Kidney epithelial cell (primary cell): ENCODE results near the gene MAPRE3. TPM values are rescaled to one million over a fixed set of nuclear protein-coding genes. Genes with fewer than 3 reads are reported as not detected.

Experiments used
- DNase-seq: peaks from one replicate; pipeline ENCODE4 v3.0.0-alpha.2; 2010; ENCODE audit warnings: low read depth
- H3K27me3 ChIP-seq: 2 replicates; pipeline ENCODE4 v1.6.0; 2011; ENCODE audit warnings: low read length; ENCODE audit not compliant: control insufficient read depth, insufficient read depth
- H3K36me3 ChIP-seq: 2 replicates; pipeline ENCODE4 v1.5.1; 2011; ENCODE audit warnings: low read length; ENCODE audit not compliant: control insufficient read depth, insufficient read depth
- H3K4me3 ChIP-seq: 2 replicates; pipeline ENCODE4 v1.5.1; 2011; ENCODE audit warnings: low read depth, mild to moderate bottlenecking, control low read depth, low read length
- total RNA-seq: library from RNA; depleted of rRNA; stranded (reverse); fragments of >200 nt; gene quantifications from 2 replicates; pipeline ENCODE4 v1.2.3, GENCODE V29; 2015
- TF ChIP-seq, protein P1 (sequence below): IDR thresholded peaks from 2 replicates; pipeline ENCODE4 v1.5.1; 2011; ENCODE audit warnings: mild to moderate bottlenecking, moderate library complexity, low read length, control low read depth, inconsistent platforms; ENCODE audit not compliant: insufficient read depth, poor library complexity, severe bottlenecking

The MAPRE3 gene
- total RNA-seq, 1 donor from 2014 or later = 4.6 TPM

DNA sequence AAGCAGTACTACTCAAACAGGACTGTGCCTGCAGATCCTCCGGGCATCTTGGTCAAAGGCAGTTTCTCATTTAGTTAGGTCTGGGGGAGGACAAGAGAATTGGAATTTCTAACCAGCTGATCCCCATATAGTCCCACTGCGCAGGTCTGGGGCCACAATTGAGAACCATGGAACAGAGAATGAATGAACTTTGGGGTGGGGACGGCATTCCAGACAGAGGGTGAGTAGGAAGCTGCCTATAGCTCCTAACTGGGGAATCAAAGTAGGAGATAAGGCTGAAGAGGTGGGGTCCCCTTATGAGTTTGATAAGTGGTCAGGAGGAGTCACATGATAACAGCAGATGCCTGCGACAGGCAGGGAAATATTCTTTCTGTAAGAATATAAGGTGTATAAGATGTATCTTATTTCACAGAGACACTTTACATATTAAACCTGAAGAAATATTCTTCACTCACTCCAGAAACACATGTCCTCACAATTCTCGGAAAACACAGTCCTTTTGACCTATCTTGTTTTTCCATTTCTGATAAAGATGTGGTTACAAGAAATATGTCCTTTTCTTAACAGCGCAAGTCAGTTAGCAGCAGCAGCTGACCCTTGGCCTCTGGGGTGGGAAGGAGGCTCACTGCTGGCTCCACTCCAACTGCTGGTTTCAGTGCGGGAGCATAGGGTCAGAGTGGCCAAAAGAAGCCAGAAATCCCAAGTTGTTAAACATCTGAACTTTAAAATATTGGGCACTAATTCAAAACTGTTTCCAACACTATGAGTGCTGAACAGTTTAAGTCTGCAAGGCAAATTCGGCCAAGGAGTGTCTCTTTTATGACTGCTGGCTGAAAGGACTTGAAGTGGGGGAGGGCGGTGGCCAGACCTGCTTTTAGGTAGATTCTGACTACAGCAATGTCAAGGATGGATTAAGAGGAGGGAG lies 49.8 kb downstream of the MAPRE3 start:
- no peak overlapping the region for H3K4me3 ChIP-seq
- DNase-seq = no peak
- TF ChIP-seq, protein P1, sequence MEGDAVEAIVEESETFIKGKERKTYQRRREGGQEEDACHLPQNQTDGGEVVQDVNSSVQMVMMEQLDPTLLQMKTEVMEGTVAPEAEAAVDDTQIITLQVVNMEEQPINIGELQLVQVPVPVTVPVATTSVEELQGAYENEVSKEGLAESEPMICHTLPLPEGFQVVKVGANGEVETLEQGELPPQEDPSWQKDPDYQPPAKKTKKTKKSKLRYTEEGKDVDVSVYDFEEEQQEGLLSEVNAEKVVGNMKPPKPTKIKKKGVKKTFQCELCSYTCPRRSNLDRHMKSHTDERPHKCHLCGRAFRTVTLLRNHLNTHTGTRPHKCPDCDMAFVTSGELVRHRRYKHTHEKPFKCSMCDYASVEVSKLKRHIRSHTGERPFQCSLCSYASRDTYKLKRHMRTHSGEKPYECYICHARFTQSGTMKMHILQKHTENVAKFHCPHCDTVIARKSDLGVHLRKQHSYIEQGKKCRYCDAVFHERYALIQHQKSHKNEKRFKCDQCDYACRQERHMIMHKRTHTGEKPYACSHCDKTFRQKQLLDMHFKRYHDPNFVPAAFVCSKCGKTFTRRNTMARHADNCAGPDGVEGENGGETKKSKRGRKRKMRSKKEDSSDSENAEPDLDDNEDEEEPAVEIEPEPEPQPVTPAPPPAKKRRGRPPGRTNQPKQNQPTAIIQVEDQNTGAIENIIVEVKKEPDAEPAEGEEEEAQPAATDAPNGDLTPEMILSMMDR = no peak
- no peaks in the 10 kb centered on the region for H3K27me3 ChIP-seq
- no peaks in the 10 kb centered on the region for H3K36me3 ChIP-seq

- no peak for DNase-seq
- H3K36me3 ChIP-seq = no peaks in the 10 kb centered on the region
- H3K27me3 ChIP-seq = no peaks in the 10 kb centered on the region
- no peak overlapping the region for H3K4me3 ChIP-seq
- TF ChIP-seq, protein P1 = no peak
Observed at GRCh38 chr2:27021253-27022049, 51.0 kb downstream of the MAPRE3 start.

DNA sequence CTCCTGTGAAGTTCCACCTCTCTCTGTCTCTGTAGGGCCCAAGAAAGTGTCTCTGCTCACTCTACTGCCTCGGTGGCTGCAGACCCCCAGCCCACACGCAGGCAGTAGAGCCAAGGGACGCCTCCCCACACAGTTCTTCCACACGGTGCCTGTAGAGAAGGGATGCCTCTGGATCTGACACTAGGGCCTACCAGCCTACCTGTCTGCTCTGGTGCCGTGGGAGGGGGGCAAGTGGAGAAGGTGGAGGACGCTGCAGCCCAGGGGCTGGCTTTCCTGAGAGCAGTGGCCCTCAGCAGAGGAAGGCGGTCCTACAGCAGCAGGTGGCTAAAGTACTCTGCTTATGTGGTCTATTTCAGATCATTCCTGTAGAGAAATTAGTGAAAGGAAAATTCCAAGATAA lies 53.3 kb downstream of the MAPRE3 start:
- TF ChIP-seq, protein P1 = no peak
- DNase-seq = no peak
- Histone ChIP-seq H3K4me3 (no peak overlapping the region), H3K27me3 (no peaks in the 10 kb centered on the region), H3K36me3 (no peaks in the 10 kb centered on the region)

GRCh38 chr2:27024188-27024587 lies 53.8 kb downstream of the MAPRE3 start:
- no peak overlapping the region for H3K4me3 ChIP-seq
- no peak for DNase-seq
- no peaks in the 10 kb centered on the region for H3K36me3 ChIP-seq
- TF ChIP-seq, protein P1 = peak; percentile 3
- no peaks in the 10 kb centered on the region for H3K27me3 ChIP-seq

DNA sequence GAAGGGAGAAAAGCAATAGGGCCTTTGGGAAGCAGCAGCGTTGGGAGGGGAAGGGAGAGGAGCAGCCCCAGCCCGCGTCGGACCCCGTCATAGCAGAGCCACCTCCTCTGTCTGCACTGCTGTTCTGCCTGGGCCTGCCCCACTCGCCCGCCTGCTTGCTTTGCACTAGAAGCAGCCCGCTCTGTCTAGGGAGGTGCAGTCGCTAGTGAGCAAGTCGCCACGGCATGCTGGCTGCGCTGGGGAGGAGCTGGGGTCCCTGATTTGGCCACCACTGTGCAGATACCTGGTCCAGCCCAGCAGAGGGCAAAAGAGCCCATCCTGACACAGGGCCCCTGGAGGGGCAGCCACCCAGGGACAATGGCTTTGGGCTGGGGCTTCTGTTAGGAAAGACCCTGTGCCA lies 54.4 kb downstream of the MAPRE3 start:
- no peaks in the 10 kb centered on the region for H3K27me3 ChIP-seq
- H3K4me3 ChIP-seq = no peak overlapping the region
- TF ChIP-seq, protein P1 = no peak
- no peaks in the 10 kb centered on the region for H3K36me3 ChIP-seq
- DNase-seq = no peak
